ENCODE data around the gene NSRP1.

DNA sequence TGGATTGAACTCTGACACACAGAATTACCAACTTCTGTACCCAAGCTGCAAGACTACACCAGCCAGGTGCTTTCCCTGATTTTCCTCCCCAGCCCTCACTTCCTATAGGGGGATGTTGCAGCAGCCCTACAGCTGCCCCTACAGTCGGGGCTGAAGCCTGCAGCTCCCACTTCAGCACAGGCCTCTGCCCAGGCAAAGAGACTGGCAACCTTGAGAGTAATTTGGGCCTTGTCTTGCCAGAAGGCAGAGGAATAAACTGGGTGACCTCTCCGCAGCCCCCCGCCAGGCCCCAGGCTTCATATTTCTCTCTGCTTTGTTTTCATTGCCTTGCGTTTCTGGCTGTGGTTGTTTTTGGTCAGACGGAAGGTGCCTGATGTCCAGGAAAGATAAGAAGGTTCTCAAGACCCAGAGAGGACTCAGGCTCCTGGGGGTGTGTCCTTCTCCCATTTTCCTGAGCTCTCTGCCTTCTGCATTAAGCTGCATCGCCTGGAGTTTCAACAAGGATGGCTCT lies 86.9 kb downstream of the NSRP1 start:
- TF ChIP-seq, protein P1, sequence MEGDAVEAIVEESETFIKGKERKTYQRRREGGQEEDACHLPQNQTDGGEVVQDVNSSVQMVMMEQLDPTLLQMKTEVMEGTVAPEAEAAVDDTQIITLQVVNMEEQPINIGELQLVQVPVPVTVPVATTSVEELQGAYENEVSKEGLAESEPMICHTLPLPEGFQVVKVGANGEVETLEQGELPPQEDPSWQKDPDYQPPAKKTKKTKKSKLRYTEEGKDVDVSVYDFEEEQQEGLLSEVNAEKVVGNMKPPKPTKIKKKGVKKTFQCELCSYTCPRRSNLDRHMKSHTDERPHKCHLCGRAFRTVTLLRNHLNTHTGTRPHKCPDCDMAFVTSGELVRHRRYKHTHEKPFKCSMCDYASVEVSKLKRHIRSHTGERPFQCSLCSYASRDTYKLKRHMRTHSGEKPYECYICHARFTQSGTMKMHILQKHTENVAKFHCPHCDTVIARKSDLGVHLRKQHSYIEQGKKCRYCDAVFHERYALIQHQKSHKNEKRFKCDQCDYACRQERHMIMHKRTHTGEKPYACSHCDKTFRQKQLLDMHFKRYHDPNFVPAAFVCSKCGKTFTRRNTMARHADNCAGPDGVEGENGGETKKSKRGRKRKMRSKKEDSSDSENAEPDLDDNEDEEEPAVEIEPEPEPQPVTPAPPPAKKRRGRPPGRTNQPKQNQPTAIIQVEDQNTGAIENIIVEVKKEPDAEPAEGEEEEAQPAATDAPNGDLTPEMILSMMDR (optimal IDR thresholded peaks at IDR 0.05 in 1 of 3, IDR thresholded peaks at IDR 0.05 in 1 of 3, conservative IDR thresholded peaks at IDR 0.05 in 1 of 3; ENCODE audit: extremely low read depth in 1 of 3, insufficient read depth in 2 of 3, low read length in 3 of 3) = no peak
- no peak for TF ChIP-seq EZH2 (IDR thresholded peaks at IDR 0.05; ENCODE audit: low read length)

Data from keratinocyte (primary cell).